ENCODE results near the gene DNAH11. TPM values are rescaled to one million over a fixed set of nuclear protein-coding genes. Genes with fewer than 3 reads are reported as not detected.

Gene DNAH11
- total RNA-seq, 6 experiments from 2014 or later = 0.17 to 5.5 (median 1.2) TPM

DNA sequence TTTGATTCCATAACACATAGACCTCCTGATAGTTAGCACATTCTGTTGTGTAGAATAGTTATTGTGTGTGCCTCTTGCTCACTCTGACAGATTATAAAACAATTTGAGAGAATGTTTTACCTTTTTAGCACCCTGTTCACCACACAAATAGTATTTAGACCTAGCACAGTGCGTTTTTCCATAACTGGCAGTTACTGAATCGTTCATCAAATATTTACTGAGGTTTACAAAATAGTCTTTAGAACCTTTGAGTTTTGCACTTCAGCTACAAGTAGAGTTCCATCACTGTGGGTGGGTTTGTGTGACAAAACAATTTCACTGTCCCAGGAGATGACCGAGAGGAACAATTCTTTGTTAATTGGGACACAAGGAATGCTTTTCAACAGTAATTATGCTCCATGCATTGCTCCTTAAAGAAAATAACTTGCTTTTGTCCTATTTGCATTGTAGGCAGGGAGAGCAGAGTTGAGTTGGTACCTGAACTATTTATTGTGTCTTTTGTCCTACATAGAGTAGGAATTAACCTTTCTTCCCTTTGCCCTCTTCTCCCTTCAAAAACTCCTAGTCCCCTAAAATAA lies 62.3 kb downstream of the DNAH11 start:
- H3K4me1 ChIP-seq = peaks cover 0 to 9% (median 3%) of the 10 kb centered on the region in 4 donors
- H3K27ac ChIP-seq = no peak overlapping the region
- TF ChIP-seq POLR2A (IDR thresholded peaks at IDR 0.05) = no peak
- TF ChIP-seq, protein P1, sequence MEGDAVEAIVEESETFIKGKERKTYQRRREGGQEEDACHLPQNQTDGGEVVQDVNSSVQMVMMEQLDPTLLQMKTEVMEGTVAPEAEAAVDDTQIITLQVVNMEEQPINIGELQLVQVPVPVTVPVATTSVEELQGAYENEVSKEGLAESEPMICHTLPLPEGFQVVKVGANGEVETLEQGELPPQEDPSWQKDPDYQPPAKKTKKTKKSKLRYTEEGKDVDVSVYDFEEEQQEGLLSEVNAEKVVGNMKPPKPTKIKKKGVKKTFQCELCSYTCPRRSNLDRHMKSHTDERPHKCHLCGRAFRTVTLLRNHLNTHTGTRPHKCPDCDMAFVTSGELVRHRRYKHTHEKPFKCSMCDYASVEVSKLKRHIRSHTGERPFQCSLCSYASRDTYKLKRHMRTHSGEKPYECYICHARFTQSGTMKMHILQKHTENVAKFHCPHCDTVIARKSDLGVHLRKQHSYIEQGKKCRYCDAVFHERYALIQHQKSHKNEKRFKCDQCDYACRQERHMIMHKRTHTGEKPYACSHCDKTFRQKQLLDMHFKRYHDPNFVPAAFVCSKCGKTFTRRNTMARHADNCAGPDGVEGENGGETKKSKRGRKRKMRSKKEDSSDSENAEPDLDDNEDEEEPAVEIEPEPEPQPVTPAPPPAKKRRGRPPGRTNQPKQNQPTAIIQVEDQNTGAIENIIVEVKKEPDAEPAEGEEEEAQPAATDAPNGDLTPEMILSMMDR (IDR thresholded peaks at IDR 0.05) = no peak
- DNase-seq (no peak), ATAC-seq (peak; percentile 75 to 85 (median 84))
- no peaks in the 10 kb centered on the region for H3K36me3 ChIP-seq
- intact Hi-C loops (cut with DNase I) = no loop called here
- 30% methylated on average over 3 of the region's 3 CpGs for WGBS (ENCODE audit: insufficient coverage, low coverage, low lambda C conversion rate, missing lambda C conversion rate)
- no peak overlapping the region for H3K4me3 ChIP-seq
- H3K27me3 ChIP-seq = no peaks in the 10 kb centered on the region
- no peaks in the 10 kb centered on the region for H3K9me3 ChIP-seq

DNA sequence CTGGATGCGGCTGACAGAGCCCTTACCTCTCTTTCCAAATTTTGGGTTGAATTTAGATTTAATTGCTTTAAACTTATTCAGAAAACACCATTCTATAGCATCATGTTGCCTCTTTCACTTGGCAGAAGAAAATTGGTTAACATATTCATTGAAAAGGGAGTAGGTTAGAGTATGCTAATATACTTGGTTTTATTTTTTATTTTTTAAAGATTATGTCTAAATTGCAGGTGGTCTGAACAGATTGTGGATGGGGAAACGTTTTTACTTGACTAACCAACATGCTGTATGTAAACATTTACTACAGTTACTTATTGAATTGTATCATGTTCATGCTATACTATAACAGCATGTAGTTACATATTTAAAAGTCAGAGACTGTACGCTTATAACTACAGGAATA lies 65.6 kb downstream of the DNAH11 start:
- no peaks in the 10 kb centered on the region for H3K9me3 ChIP-seq
- intact Hi-C loops (cut with DNase I) = no loop called here
- H3K36me3 ChIP-seq = no peaks in the 10 kb centered on the region
- H3K27ac ChIP-seq = no peak overlapping the region
- peaks cover 0 to 19% (median 7%) of the 10 kb centered on the region in 4 donors for H3K4me1 ChIP-seq
- H3K4me3 ChIP-seq = no peak overlapping the region
- TF ChIP-seq POLR2A (IDR thresholded peaks at IDR 0.05) = no peak
- TF ChIP-seq, protein P1 (IDR thresholded peaks at IDR 0.05) = no peak
- DNase-seq (no peak), ATAC-seq (no peak)
- 67% methylated on average over 3 of the region's 3 CpGs for WGBS (ENCODE audit: insufficient coverage, low coverage, low lambda C conversion rate, missing lambda C conversion rate)
- H3K27me3 ChIP-seq = no peaks in the 10 kb centered on the region

DNA sequence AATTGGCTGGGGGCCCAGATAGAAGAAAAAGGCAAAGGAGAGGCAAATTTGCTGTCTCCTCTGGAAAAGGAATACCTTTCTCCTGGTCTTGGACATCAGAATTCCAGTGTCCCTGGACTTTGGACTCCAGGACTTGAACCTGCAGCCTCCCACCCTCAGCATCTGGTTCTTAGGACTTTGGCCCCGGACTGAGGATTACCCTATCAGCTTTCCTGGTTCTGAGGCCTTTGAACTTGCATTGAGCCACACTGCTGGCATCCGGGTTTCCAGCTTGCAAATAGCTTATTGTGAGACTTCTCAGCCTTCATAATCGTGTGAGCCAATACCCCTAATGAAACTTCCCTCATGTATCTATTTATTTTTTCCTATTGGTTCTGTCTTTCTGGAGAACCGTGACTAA lies 68.3 kb downstream of the DNAH11 start:
- H3K4me1 ChIP-seq = peaks cover 0 to 9% (median 4%) of the 10 kb centered on the region in 4 donors
- H3K9me3 ChIP-seq = no peaks in the 10 kb centered on the region
- ATAC-seq = peak; percentile 87 to 100 (median 94)
- no peak overlapping the region for H3K4me3 ChIP-seq
- intact Hi-C loops (cut with DNase I) = no loop called here
- no peaks in the 10 kb centered on the region for H3K27me3 ChIP-seq
- TF ChIP-seq, protein P1 (IDR thresholded peaks at IDR 0.05) = no peak
- TF ChIP-seq POLR2A (IDR thresholded peaks at IDR 0.05) = no peak
- WGBS (ENCODE audit: insufficient coverage, low coverage, low lambda C conversion rate, missing lambda C conversion rate) = 34% methylated on average over 4 of the region's 4 CpGs
- peak; percentile 65 to 80 (median 80) for DNase-seq
- H3K36me3 ChIP-seq = no peaks in the 10 kb centered on the region
- H3K27ac ChIP-seq = peak overlapping the region in 2 of 3 donors; percentile 27 to 37

DNA sequence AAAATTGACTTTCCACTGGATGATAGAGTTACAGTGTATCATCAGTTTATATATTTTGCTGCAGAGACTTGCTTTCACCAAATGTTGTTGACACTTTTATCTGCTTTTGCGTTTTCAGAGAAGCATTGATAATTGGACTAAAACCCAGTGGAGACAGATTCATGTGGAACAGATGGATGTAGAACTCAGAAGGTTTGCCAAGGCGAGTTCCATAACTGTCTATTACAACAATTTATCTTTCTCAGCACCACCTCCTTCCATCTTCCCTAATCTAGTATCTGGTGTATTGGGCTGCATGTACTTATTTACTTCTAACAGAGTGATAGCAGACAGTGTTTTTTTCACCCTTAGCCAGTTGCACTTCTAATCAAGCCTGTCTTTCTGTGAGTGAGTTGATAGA lies 73.3 kb downstream of the DNAH11 start:
- peaks cover 0 to 22% (median 6%) of the 10 kb centered on the region in 4 donors for H3K4me1 ChIP-seq
- WGBS (ENCODE audit: insufficient coverage, low coverage, low lambda C conversion rate, missing lambda C conversion rate) = 58% methylated on average over 2 of the region's 2 CpGs
- ATAC-seq (no peak), DNase-seq (no peak)
- intact Hi-C loops (cut with DNase I) = no loop called here
- H3K36me3 ChIP-seq = no peaks in the 10 kb centered on the region
- TF ChIP-seq, protein P1 (IDR thresholded peaks at IDR 0.05) = no peak
- TF ChIP-seq POLR2A (IDR thresholded peaks at IDR 0.05) = no peak
- H3K27ac ChIP-seq = no peak overlapping the region
- no peak overlapping the region for H3K4me3 ChIP-seq
- H3K27me3 ChIP-seq = no peaks in the 10 kb centered on the region
- H3K9me3 ChIP-seq = no peaks in the 10 kb centered on the region
